ENCODE data around the gene GCC2.
"Not testable (repeated sequence)": the region's sequence is repeated elsewhere in the genome, so short reads cannot be mapped to it uniquely, and the experiment has no call there.

The GCC2 gene

DNA sequence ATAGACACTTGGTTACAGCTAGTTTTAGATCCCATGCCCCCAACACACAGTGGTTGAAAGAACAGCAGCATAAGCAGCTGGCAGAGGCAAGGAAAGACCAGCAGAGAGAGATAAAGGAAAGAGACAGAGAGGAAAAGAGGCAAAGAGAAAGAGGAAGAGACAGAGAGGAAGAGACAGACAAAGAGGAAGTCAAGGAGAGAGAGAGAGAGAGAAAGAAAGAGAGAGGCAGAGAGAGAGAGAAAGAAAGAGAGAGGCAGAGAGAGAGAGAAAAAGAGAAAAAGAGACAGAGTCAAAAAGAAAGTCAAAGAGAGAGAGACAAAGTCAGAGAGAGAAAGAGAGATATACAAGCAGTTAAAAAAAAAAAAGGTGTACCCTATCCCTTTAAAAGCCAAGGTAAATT lies 76.3 kb downstream of the GCC2 start:
- DNase-seq (ENCODE audit: low read depth in 2 of 2), result not testable (repeated sequence)

DNA sequence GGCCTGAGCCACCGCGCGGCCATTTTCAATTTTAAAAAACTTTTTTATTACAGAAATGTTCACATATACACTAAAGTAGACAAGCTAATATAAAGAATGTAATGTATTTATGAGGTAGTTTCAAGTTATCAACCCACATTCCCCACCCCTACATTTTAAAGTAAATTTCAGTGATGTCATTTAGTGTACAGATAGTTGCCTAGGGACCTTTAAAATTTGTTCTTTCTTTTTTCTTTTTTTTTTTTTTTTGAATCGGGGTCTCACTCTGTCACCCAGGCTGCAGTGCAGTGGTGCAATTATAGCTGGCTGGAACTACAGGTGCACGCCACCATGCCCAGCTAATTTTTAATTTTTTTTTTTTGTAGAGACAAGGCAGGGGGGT lies 82.7 kb downstream of the GCC2 start:
- no peak for DNase-seq (ENCODE audit: low read depth in 2 of 2)

DNA sequence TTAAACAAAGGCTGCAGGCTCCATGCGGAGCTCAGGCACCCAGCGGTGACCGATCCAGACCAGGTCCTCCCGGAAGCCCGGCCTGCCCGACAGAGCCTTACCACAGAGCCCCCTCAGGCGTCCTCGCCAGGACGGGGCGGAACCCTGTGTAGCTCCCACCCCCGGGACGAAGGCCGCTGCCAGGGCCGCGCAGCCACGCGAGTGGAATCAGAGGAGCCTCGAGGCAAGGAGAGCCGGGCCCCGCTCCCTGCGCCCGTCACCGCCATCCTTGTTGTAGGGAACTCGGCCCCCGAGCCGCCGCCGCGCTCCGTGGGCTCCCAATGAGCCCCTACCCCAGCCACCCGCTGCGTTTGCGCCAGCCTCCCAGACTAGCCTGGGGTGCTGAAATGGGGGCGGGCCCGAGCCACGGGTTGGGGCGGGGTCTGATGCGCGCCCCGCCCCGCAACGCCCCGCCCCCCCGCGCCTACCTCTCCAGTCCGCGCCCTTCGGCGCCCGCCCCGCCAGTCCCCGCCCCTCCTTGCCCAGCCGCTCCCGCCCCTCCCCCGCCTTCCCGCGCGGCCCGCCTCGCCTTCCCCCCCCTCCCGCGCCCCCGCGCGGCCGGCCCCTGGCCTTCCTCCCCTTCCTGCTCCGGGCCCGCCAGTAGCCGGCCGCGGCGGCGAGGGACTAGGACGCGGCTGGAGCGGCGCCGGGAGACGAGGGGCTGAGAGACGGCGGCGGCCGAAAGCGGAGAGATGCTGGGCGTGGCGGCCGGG lies 85.0 kb downstream of the GCC2 start, which contains the start of gene LIMS1:
Gene LIMS1, plus strand, starts transcription at position 639 of the 752 bp plus-strand sequence. Its CDS starts 93 bp downstream, at position 732.
- DNase-seq (ENCODE audit: low read depth in 2 of 2), result peak; percentile 89

DNA sequence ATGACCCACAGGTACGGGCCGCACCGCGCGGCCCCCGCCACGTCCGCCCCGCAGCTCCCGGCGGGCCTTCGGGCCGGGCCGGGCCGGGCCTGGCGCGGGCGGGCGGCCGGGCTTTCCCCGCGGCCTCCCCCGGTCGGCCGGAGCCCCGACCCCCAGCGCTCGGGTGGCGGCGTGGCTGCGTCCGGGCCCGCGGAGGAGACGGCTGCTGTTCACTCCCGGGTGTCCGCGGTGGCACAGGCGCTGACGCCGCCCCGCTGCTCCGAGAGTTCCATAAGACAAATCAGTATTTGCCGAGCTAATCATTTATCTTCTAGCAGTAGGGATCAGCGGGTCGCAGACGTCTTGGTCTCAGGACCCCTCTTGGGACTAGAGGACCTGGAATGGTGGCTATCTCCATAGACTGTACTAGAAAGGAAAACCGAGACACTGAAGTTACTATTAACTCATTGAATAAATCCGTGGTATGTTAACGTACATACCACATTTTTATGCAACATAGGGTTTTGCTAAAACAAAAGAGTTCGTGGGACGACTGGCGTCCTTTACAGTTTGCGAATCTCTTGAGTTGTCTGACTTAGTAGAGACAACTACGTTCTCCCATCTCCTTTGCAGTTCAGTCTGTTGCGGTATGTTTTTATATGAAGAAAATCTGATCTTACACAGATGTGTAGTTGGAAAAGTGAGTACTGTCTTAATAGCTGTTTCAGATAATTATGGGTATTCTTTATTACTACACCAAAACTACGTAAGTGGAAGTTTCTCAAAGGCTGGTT lies 85.8 kb downstream of the GCC2 start:
- peak; percentile 9 to 23 for DNase-seq (ENCODE audit: low read depth in 2 of 2)

DNA sequence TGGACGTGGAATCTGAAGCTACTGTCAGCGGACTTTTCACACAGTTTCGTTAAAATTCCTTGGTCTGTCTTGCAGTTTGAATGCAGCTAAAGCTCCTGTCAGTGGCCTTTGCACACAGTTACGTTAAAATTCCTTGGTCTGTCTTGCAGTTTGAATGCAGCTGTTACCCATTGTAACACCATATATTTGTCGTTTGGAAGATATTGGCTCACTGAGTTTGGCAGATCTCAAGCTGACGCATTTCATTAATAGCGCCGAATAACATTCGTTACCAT lies 86.3 kb downstream of the GCC2 start:
- DNase-seq (ENCODE audit: low read depth in 2 of 2), result no peak

DNA sequence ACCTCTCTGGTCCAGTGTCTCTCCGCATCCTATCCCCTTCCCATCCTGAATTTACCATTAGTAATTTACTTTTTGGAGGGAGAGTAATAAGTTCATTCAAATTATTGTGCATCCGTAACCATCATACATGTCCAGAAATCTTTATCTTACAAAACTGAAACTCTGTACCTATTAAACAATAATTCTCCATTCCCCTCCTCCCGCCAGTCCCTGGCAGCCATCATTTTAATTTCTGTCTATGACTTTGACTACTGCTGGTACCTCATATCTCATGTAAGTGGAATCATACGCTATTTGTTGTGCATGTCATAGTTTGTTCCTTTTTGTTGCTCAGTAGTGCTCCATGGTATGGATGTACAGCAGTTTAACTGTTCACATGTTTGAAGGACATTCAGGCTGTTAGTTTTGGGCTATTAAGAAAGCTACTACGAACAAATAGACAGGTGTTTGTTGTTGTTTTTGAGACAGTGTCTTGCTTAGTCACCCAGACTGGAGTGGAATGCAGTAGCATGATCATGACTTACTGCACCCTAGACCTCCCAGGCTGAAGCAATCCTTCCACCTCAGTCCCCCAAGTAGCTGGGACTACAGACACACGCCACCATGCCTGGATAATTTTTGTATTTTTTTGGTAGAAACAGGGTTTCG lies 87.3 kb downstream of the GCC2 start:
- no peak for DNase-seq (ENCODE audit: low read depth in 2 of 2)

DNA sequence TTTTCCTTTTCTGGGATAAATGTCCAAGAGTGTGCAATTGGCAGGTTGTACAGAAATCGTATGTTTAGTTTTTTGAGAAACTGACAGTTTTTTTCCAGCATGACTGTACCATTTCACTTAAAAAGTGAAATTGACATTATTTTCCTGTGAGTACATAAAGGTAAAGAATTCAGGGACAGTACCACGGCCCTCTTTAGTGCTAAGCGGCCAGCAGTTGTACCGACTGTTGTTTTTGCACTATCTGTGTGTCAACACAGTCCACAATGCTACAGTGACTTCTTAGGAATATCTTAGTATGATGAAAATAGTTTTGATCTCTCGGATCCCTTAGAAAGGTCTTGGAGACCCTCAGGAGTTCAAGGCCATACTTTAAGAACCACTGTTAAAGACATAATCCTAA lies 87.9 kb downstream of the GCC2 start:
- no peak for DNase-seq (ENCODE audit: low read depth in 2 of 2)

DNA sequence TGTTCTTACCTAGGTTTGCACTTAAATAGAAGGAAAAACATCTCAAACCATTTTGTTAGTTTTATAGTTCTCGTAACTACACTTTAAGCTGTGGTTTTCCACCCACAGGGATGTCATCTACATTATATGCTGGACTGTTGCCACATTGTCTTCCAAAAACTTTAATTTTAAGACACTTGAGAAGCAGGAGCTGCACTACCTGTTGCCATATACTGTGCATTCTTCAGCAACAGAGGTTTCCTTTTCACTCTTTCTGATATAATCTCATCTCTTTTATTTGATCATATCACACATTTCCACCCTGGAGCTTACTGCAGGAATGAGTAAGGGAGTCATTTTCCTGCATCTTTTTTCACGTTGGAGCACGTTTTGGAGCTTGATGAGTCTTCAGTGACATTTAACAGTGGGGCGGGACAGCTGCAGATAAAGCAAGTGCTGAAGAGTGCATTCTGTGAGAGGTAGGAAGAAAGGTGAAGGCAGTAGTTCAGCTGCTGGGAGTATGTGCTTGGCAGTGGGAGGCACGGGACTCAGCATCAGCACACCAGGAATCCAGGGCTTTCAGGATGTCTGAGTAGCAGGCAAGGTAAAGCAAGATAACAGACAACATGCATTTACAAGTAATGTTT lies 89.1 kb downstream of the GCC2 start:
- DNase-seq (ENCODE audit: low read depth in 2 of 2), result no peak

DNA sequence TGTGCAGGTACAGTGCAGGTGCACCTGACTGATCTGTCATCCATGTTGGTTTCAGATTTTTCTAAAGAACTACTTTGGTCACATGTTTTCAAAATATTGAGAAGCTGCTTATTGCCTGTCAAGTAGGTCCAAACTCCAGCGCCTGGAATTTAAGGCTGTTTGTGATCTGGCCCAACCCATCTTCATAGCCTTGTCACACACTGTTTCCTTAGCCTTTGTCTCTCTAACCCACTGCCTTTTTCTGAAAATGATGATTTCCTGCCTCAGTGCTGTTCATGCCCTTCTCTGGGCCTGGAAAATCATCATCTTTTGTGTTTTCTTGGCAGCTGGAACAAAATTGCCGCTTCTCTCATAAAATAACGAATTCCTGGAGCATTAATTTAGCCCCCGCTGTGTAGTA lies 92.4 kb downstream of the GCC2 start:
- no peak for DNase-seq (ENCODE audit: low read depth in 2 of 2)

DNA sequence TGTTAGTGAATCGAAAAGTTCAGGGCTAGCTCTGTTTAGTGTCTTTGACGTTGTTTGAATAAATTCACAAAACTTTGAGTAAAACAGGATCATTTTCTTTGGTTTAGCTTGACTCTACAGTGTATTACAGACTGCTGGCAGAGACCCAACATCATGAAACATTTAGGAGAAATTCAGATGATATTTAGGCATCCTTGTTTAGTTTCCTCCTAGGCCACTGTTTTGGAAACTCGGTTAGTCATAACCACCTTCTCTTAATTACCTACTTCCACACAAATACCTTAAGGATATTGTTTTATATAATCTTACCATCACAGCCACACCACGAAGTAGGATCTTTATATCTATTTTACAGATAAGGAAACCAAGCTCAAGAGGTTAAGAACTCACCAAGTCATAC lies 93.1 kb downstream of the GCC2 start:
- DNase-seq (ENCODE audit: low read depth in 2 of 2), result no peak

DNA sequence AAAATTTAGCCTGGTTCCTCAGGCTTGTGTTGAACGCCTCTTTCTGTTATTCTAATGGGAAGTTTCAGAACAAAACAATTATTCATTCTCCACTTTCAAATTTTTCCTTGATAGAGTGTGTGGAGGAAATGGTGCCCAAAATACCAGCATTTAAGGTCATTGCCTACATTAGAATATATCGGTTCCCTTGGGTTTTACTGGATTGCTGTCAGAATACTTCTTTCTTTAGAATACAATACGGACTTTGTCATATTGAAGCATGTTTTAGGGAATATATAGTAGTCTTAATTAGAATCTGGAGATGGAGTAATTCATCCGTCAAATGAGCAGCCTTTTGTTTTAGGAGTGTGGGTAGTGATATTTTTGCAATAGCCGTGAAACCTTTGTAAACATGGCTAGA lies 98.6 kb downstream of the GCC2 start:
- no peak for DNase-seq (ENCODE audit: low read depth in 2 of 2)

DNA sequence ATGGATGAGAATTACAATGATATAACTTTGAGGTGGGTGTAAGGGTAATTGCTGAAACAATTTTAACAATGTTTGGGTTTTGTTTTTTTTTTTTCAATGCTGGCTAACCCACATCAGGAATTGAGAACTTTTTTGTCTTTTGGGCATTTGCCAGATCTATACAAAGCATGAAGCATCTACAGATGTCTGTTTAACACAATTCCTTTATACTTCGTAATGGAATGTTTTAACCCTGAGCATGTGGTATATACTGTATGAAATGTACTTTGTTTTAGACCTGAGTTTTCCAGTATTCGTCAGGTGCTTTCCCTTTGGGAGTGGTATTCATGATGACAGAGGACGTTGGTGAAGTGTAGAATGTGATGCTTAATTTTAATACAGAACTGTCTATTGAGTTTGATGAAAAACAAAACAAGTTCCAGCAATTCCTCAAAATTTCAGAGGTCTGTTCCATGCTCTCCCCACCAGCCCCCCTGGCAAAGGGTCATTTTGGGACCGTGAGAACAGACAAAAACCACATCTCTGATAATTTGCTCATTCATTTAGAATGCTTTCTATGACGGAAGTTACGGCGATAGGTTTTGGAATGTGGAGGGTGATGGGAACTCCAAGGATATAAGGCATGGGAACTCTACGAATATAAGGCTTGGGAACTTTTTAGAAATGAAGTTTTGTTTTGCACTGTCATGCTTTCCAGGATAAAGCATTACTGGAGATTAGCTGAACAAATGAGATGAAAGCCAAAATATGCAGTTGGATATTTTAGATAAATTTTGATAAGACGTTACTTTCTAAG lies 99.4 kb downstream of the GCC2 start:
- no peak for DNase-seq (ENCODE audit: low read depth in 2 of 2)

DNA sequence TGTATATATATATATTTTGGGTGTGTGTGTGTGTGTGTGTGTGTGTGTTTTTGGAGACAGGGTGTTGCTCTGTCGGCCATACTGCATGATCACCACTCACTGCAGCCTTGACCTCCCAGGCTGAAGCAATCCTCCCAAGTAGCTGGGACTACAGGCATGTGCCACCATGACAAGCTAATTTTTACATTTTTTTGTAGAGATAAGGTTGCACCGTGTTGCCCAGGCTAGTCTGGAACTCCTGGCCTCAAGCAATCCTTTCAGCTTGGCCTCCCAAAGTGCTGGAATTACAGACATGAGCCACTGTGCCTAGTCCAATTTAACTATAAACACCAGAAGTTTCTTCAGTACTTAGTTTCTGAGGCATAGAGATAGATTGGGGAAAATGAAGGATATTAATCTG lies 103.6 kb downstream of the GCC2 start:
- DNase-seq (ENCODE audit: low read depth in 2 of 2), result no peak

DNA sequence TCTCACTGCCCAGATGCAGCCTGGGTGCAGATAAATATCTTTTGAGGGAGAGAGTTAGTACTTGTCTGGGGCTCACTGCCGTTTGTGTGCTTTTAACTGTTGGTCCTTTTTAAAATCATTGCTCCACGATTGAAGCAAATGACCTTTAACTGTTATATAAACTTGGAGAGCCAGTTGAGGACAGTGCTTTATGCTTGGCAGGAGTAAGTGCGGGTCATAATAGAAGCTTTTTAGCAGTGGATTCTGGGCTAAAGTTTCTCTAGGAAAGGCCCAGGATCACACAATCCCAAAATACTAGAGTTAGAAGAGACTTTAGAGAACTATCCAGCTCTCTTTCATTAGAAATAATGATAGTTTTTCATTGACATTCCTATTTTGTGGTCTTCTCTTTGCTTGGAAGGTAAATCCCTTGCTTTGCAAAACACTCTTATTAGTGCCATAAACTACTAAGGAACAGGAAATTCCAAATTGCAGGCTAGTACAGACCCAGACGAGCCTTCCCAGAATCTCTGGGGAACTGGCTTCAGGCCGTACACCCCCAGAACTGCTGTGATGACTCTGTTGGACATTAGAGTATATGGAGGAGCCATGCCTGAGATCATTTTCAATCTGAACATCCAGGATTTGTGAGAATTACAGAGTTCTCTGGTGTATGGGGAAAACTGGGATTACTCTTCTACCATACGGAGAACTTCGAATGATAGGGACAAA lies 104.4 kb downstream of the GCC2 start:
- DNase-seq (ENCODE audit: low read depth in 2 of 2), result no peak

DNA sequence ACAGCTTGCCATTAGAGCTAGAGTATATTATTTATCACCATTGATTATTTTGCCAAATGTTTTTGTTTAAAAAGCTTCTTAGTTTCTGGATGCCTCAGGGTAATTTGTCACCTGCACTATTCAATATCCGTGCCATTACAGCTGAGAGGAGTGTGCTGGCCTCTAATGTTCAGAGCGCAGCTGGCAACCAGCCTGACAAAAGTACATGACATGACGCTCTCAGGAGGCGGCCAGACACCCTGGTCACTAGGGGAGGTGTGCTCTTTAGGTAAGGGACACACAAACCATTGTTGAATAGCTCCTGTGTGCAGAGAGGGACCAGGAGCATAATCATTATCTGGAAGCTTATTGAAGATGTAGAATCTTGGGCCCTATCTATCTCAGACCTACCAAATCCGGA lies 105.5 kb downstream of the GCC2 start:
- DNase-seq (ENCODE audit: low read depth in 2 of 2), result no peak

DNA sequence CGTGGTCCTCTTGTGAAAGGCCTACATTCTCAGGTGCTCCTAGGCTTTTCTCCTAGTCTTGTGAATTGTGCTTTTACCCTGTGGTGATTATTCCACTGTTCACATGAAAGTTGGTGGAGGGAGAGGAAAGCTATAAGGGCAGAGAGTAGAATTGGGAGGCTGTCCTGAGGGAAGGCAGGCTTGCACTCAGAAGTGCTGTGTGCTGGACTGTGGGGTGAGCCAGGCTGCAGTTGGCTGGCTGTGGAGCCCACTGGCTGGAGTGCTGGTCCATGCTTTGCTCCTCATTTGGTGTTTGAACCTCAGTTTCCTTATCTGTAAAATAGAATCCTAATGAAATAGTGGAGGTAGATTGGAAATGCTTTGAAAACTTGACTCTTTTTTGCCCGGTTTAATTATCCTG lies 106.6 kb downstream of the GCC2 start:
- no peak for DNase-seq (ENCODE audit: low read depth in 2 of 2)

DNA sequence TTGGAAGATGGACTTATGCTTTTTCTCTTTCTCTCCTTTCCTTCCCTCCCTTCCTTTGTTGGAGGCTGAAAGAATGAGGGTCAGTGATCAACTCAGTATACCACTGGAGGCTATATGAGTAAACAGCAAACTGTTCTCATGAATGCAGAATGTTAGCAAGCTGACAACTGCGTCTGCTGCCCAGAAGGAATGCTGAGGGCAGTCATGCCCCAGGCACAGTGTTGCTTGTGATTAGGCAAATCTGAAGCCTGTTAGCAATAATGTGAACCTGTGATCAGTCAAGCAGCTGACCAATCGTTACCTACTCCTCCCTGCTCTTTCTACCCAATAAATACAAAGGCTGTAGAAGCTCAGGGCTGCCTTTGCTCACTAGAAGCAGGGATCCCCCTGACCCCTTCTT lies 107.6 kb downstream of the GCC2 start:
- DNase-seq (ENCODE audit: low read depth in 2 of 2), result not testable (repeated sequence)
